Psoas muscle (tissue), 8 donors: Measurements from ENCODE around the gene TENM3. TPM values are rescaled to one million over a fixed set of nuclear protein-coding genes. Genes with fewer than 3 reads are reported as not detected.

Experiments
- ATAC-seq, 4 donors: fragments of 200-7000 bp; cut with Tn5 transposase; one replicate each; pipeline ENCODE4 v1.9.1; 2020; ENCODE audit warnings: moderate library complexity in 3 of 4, mild to moderate bottlenecking in 2 of 4
- DNase-seq, 2 donors: peaks; one replicate each; pipeline ENCODE4 v3.0.0-alpha.2; 2020
- H3K27ac ChIP-seq: fragments of 200-600 bp; one replicate; pipeline ENCODE4 v1.8.0; 2022
- H3K27me3 ChIP-seq, 3 donors: fragments of 200-600 bp in 1 of 3; one replicate each; pipeline versions ENCODE4 v1.6.1 to v1.8.0; 2013 to 2022; ENCODE audit warnings: low read length in 2 of 3, mild to moderate bottlenecking in 2 of 3, moderate library complexity in 1 of 3; ENCODE audit not compliant: insufficient read depth in 3 of 3
- H3K36me3 ChIP-seq, 2 donors: fragments of 200-600 bp in 1 of 2; one replicate each; pipeline versions ENCODE4 v1.6.1 to v1.8.0; 2013 to 2022; ENCODE audit warnings: low read depth in 1 of 2, mild to moderate bottlenecking in 1 of 2, moderate library complexity in 1 of 2; ENCODE audit not compliant: insufficient read depth in 1 of 2
- H3K4me1 ChIP-seq: fragments of 200-600 bp; one replicate; pipeline ENCODE4 v1.8.0; 2022
- H3K4me3 ChIP-seq: fragments of 200-600 bp; one replicate; pipeline ENCODE4 v1.8.0; 2022; ENCODE audit warnings: mild to moderate bottlenecking
- H3K9me3 ChIP-seq: fragments of 200-600 bp; one replicate; pipeline ENCODE4 v1.8.0; 2022
- CTCF ChIP-seq: fragments of 200-600 bp; IDR thresholded peaks from one replicate; pipeline ENCODE4 v1.8.0; 2022; ENCODE audit warnings: antibody characterized with exemption
- WGBS, 3 donors: extraction: QIAGEN DNeasy Blood & Tissue Kit; methylation state at CpG; one replicate each; pipeline versions ENCODE4 v1.1.6 to v1.1.7; 2013; 5-methylcytosine and 5-hydroxymethylcytosine counted together
- intact Hi-C, 2 donors: fragments of 100-400 bp; cut with DNase I; formaldehyde crosslinking; loops; one replicate each; pipeline versions ENCODE4 v1.11.0 to v1.14.2; 2022
- polyA plus RNA-seq, 3 donors: library from polyadenylated mRNA; stranded (reverse); fragments of 200-250 nt; gene quantifications; one replicate each; pipeline ENCODE4 v1.2.3, GENCODE V29; 2013
- total RNA-seq, 4 donors: library from RNA; stranded (reverse); fragmentation: NEBNext Ultra II Directional in 2 of 4; extraction: Animal tissue kit (Norgen Biotek cat#: 25700) in 2 of 4; gene quantifications; one replicate each; pipeline versions ENCODE4 v1.2.1 to v1.2.4, GENCODE V29; 2021 to 2023
- donor health status: healthy with polysubstance abuse.
- donor health status: DM: no; HTN: no; CAD: no; lungs with moderate emphysema.
- donor health status: Bipolar disorder and iron deficiency.
- donor health status: healthy.
- donor health status: DM: yes; HTN: yes; CAD: no.
- donor health status: DM: no; HTN: no; CAD: no.
- donor health status: DM: no; HTN: no; CAD: no.
- donor health status: DM: yes; HTN: yes; CAD: no.

TENM3 gene
- total and polyA plus RNA-seq, 7 donors: 0.48 to 11.6 (median 5.3) TPM

- no peak overlapping the region for H3K27ac ChIP-seq
- no peak for DNase-seq
- no peaks in the 10 kb centered on the region for H3K27me3 ChIP-seq
- H3K36me3 ChIP-seq: no peaks in the 10 kb centered on the region
- WGBS, 3 donors: 79 to 87% (median 85%) methylated on average over 5 of the region's 5 CpGs
- intact Hi-C loops: no loop called here
- H3K4me3 ChIP-seq: no peak overlapping the region
- no peaks in the 10 kb centered on the region for H3K4me1 ChIP-seq
- ATAC-seq: no peak
- no peak for TF ChIP-seq CTCF
- no peaks in the 10 kb centered on the region for H3K9me3 ChIP-seq
Measured at GRCh38 chr4:182741914-182742313, 498.7 kb downstream of the TENM3 start.

GRCh38 chr4:182743815-182744214, 500.6 kb downstream of the TENM3 start:
- H3K36me3 ChIP-seq: no peaks in the 10 kb centered on the region
- H3K9me3 ChIP-seq: no peaks in the 10 kb centered on the region
- no peaks in the 10 kb centered on the region for H3K4me1 ChIP-seq
- intact Hi-C loops: no loop called here
- no peak for ATAC-seq
- H3K4me3 ChIP-seq: no peak overlapping the region
- no peak for TF ChIP-seq CTCF
- no peak overlapping the region for H3K27ac ChIP-seq
- DNase-seq: no peak
- no peaks in the 10 kb centered on the region for H3K27me3 ChIP-seq

DNA sequence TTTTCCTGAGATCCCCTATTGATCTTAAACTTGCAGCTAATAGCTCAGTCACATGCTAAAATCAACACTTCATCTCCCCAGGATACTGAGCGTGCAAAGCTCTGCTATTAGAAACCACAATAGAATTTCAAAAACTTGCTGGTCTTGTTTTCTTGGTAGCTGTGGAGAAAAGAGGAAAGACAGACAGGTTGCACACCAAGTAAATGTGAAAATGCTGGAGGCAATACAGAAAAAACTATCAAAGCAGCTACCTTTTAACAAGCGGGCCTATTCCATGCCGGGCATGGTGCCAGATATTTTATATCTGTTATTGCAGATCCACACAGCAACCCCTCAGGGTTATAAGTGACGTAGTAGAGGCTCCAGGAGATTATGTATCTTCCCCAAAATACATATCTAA, 502.0 kb downstream of the TENM3 start:
- no peaks in the 10 kb centered on the region for H3K27me3 ChIP-seq
- no peak overlapping the region for H3K4me3 ChIP-seq
- intact Hi-C loops: no loop called here
- 71 to 81% (median 73%) methylated on average over 4 of the region's 4 CpGs for WGBS, 3 donors
- no peak for ATAC-seq
- no peaks in the 10 kb centered on the region for H3K9me3 ChIP-seq
- no peaks in the 10 kb centered on the region for H3K36me3 ChIP-seq
- no peak overlapping the region for H3K27ac ChIP-seq
- no peaks in the 10 kb centered on the region for H3K4me1 ChIP-seq
- no peak for DNase-seq
- no peak for TF ChIP-seq CTCF

GRCh38 chr4:182746876-182747275, 503.7 kb downstream of the TENM3 start:
- no peaks in the 10 kb centered on the region for H3K36me3 ChIP-seq
- intact Hi-C loops: no loop called here
- no peak overlapping the region for H3K4me3 ChIP-seq
- 86 to 94% (median 92%) methylated on average over 4 of the region's 4 CpGs for WGBS, 3 donors
- no peak for TF ChIP-seq CTCF
- no peaks in the 10 kb centered on the region for H3K9me3 ChIP-seq
- ATAC-seq (no peak), DNase-seq (no peak)
- no peak overlapping the region for H3K27ac ChIP-seq
- H3K27me3 ChIP-seq: no peaks in the 10 kb centered on the region
- H3K4me1 ChIP-seq: no peaks in the 10 kb centered on the region

DNA sequence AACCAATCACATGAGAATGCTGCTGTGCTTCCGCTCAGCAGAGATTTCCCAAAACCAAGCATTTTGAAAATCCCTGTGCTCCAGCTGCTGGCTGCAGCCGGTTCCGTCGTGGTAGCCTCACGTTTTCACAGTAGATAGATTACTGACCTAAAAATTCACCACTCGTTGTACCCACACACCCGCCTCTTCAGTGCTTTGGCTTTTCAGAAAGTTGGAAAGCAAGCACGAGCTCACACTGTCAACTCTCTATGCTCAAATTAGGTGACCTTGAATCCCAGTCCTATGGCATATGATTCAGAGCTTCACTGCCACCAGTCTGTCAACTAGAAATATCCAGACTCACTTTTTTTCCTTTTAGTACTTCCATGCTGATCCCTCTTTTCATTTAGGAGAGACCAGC, 505.1 kb downstream of the TENM3 start:
- Histone ChIP-seq H3K27me3 (no peaks in the 10 kb centered on the region), H3K4me3 (no peak overlapping the region), H3K36me3 (peaks cover 0 to 3% of the 10 kb centered on the region in 2 donors), H3K27ac (no peak overlapping the region), H3K9me3 (no peaks in the 10 kb centered on the region), H3K4me1 (no peaks in the 10 kb centered on the region)
- intact Hi-C loops: no loop called here
- TF ChIP-seq CTCF: no peak
- WGBS, 3 donors: 17 to 49% (median 27%) methylated on average over 8 of the region's 8 CpGs
- DNase-seq (no peak), ATAC-seq (peak in 3 of 4 donors; percentile 48 to 73 (median 62))
